ENCODE data around the gene ALKBH8. TPM values are rescaled to one million over a fixed set of nuclear protein-coding genes. Genes with fewer than 3 reads are reported as not detected.
"Not testable (repeated sequence)": the region's sequence is repeated elsewhere in the genome, so short reads cannot be mapped to it uniquely, and the experiment has no call there.

The ALKBH8 gene
- total and polyA plus RNA-seq, 4 experiments from 2014 or later, result 3.5 to 15.2 (median 13.2) TPM

DNA sequence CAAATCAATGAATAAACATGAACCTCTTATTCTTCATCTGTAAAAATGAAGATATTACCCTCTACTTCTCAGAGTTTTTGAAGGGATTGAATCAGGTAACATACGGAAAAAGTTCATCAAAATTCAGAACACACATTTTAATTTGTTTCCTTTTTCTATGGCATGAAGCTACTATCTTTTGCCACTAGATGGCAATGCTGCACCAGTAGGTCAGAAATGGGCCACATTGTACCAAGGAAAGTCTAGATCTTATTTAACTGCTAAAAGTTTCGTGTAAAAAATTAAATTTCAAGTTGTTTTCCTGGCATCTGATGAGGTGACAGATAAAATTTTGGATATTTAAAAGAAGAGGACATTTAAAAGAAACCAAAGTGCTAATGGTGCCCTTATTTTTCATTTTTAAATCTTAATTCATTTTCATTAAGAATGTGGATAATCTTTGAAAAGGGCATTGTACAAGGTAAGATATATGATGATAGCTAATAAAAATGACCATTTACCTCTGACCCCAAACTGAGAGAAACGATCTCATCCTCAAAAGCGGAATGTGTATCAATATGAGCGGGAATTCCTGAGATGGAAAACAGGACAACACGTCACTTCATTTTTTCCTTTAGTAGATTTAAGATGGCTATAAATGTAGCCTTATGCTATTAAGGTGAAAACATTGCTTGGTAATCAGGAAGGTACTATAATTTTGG is 16.1 kb downstream of the ALKBH8 start:
- H3K36me3 Mint-ChIP-seq, result peaks cover 39 to 63% of the 10 kb centered on the region in 2 donors
- peak in 4 of 5 donors; percentile 32 to 43 (median 36) for DNase-seq
- Histone ChIP-seq H3K4me1 (ENCODE audit: insufficient read depth, low read length) (no peaks in the 10 kb centered on the region), H3K4me3 (ENCODE audit: low read length in 2 of 2) (no peak overlapping the region), H3K9me3 (ENCODE audit: control insufficient read depth in 1 of 2, low read length in 2 of 2) (no peaks in the 10 kb centered on the region), H3K27me3 (ENCODE audit: insufficient read depth, low read length) (no peaks in the 10 kb centered on the region), H3K27ac (ENCODE audit: low read depth, low read length) (no peak overlapping the region), H3K36me3 (ENCODE audit: insufficient read depth, low read length) (peaks cover 22% of the 10 kb centered on the region)
- POLR2A ChIA-PET (ENCODE audit: partially characterized antibody), result no interaction called here
- H3K27me3 Mint-ChIP-seq, result no peaks in the 10 kb centered on the region
- H3K9me3 Mint-ChIP-seq, result no peaks in the 10 kb centered on the region
- H3K4me3 Mint-ChIP-seq, result no peak overlapping the region
- no peak overlapping the region for H3K27ac Mint-ChIP-seq
- intact Hi-C loops (cut with micrococcal nuclease), result loop anchor here (1.0 kb wide), 2 partner anchors 140 to 222 kb away; no protein-coding TSS in a partner anchor
- CTCF ChIA-PET (ENCODE audit: partially characterized antibody), result interaction anchor here (1.0 to 8.0 kb wide), 20 partner anchors 9 to 351 kb away, joined by 3 to 76 read pairs (median 4); partner anchors contain the start of genes ALKBH8 and CWF19L2
- H3K4me1 Mint-ChIP-seq, result peaks cover 0 to 4% (median 0%) of the 10 kb centered on the region in 4 donors

DNA sequence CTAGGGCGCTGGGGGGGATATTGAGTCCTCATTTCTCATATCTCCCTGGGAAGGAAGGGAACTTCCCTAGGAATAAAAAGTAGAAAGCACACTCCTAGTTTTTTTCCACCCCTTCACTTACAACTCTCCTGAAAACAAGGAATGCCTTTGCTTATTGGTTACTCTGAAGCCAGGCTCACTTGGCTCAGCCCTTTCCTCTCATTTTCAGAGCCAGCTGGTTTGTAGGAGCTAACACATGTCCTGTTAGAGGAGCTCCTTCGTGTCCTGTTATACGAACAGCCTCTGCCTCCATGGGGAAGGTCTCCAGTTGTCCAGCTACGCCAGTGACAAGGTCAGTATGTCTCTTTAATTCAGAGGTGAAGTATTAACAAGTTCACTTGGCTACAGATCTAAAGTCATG is 17.6 kb downstream of the ALKBH8 start:
- Histone ChIP-seq H3K4me1 (ENCODE audit: insufficient read depth, low read length) (no peaks in the 10 kb centered on the region), H3K27ac (ENCODE audit: low read depth, low read length) (no peak overlapping the region), H3K9me3 (ENCODE audit: control insufficient read depth in 1 of 2, low read length in 2 of 2) (no peaks in the 10 kb centered on the region), H3K4me3 (ENCODE audit: low read length in 2 of 2) (no peak overlapping the region), H3K27me3 (ENCODE audit: insufficient read depth, low read length) (no peaks in the 10 kb centered on the region), H3K36me3 (ENCODE audit: insufficient read depth, low read length) (peaks cover 18% of the 10 kb centered on the region)
- H3K9me3 Mint-ChIP-seq, result no peaks in the 10 kb centered on the region
- no peak overlapping the region for H3K4me3 Mint-ChIP-seq
- intact Hi-C loops (cut with micrococcal nuclease), result no loop called here
- no peak for DNase-seq
- peaks cover 0 to 4% (median 0%) of the 10 kb centered on the region in 4 donors for H3K4me1 Mint-ChIP-seq
- no peak overlapping the region for H3K27ac Mint-ChIP-seq
- ChIA-PET POLR2A (ENCODE audit: partially characterized antibody) (no interaction called here), CTCF (ENCODE audit: partially characterized antibody) (interaction anchor here (1.0 to 8.0 kb wide), 7 partner anchors 7 to 223 kb away, joined by 3 to 76 read pairs (median 24); partner anchors contain the start of gene ALKBH8)
- H3K36me3 Mint-ChIP-seq, result peaks cover 41 to 60% of the 10 kb centered on the region in 2 donors
- H3K27me3 Mint-ChIP-seq, result no peaks in the 10 kb centered on the region

DNA sequence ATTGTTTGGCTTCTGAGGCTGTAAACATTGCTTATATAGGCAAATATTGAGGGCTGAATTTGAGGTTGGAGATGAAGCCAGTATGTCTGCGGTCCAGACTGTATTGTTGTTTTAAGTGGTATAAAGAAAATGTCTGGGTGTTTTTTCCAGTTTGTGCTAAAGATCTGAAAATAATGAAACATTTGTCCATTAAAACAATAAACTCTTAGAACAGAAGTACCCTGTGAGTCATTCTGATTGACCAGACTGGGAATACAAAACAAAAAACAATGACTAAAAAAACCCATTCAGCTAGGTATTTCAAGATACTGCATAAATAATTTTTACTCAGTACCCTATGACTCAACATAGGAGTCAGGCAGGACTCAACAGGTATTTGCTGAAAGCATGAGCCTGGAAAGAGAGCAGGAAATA is 20.4 kb downstream of the ALKBH8 start:
- ChIA-PET POLR2A (ENCODE audit: partially characterized antibody) (no interaction called here), CTCF (ENCODE audit: partially characterized antibody) (interaction anchor here (1.4 kb wide), 1 partner anchor 226 kb away, joined by 5 read pairs; no protein-coding TSS in a partner anchor)
- no peak for DNase-seq
- Mint-ChIP-seq H3K36me3 (peaks cover 35 to 53% of the 10 kb centered on the region in 2 donors), H3K4me1 (peaks cover 0 to 7% (median 3%) of the 10 kb centered on the region in 4 donors), H3K4me3 (no peak overlapping the region), H3K27ac (no peak overlapping the region), H3K9me3 (no peaks in the 10 kb centered on the region), H3K27me3 (no peaks in the 10 kb centered on the region)
- H3K9me3 ChIP-seq (ENCODE audit: control insufficient read depth in 1 of 2, low read length in 2 of 2), result no peaks in the 10 kb centered on the region
- H3K27me3 ChIP-seq (ENCODE audit: insufficient read depth, low read length), result no peaks in the 10 kb centered on the region
- peaks cover 9% of the 10 kb centered on the region for H3K36me3 ChIP-seq (ENCODE audit: insufficient read depth, low read length)
- H3K4me3 ChIP-seq (ENCODE audit: low read length in 2 of 2), result no peak overlapping the region
- intact Hi-C loops (cut with micrococcal nuclease), result no loop called here
- no peaks in the 10 kb centered on the region for H3K4me1 ChIP-seq (ENCODE audit: insufficient read depth, low read length)
- H3K27ac ChIP-seq (ENCODE audit: low read depth, low read length), result no peak overlapping the region

DNA sequence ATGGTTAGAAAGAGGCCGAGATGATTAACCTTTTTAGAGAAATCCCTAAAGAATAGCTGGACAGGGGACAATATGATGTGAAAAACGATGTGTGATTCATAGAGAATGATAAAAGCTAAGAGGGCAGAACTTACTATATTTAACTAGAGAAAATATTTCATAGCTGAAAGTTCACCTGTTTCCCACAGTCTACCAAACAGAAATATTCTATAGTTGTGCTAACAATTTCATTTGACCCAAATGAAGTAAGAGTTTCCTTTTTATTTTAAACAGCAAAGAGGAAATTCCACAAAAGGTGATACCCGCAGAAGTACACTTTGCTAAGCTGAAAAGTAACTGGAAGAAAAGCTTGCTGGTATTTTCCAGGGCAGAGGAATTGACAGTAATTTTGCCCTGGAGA is 26.7 kb downstream of the ALKBH8 start:
- Mint-ChIP-seq H3K27me3 (no peaks in the 10 kb centered on the region), H3K27ac (no peak overlapping the region), H3K4me1 (peaks cover 0 to 7% (median under 1%) of the 10 kb centered on the region in 4 donors), H3K36me3 (peaks cover 57 to 62% of the 10 kb centered on the region in 2 donors), H3K4me3 (no peak overlapping the region), H3K9me3 (peaks cover 0 to 3% (median 0%) of the 10 kb centered on the region in 8 donors)
- H3K27me3 ChIP-seq (ENCODE audit: insufficient read depth, low read length), result no peaks in the 10 kb centered on the region
- ChIA-PET POLR2A (ENCODE audit: partially characterized antibody) (no interaction called here), CTCF (ENCODE audit: partially characterized antibody) (interaction anchor here (1.5 to 5.2 kb wide), 2 partner anchors 12 to 150 kb away, joined by 3 to 54 read pairs; no protein-coding TSS in a partner anchor)
- no peak overlapping the region for H3K4me3 ChIP-seq (ENCODE audit: low read length in 2 of 2)
- intact Hi-C loops (cut with micrococcal nuclease), result no loop called here
- H3K27ac ChIP-seq (ENCODE audit: low read depth, low read length), result no peak overlapping the region
- H3K36me3 ChIP-seq (ENCODE audit: insufficient read depth, low read length), result peaks cover 6% of the 10 kb centered on the region
- DNase-seq, result no peak
- no peaks in the 10 kb centered on the region for H3K4me1 ChIP-seq (ENCODE audit: insufficient read depth, low read length)
- no peaks in the 10 kb centered on the region for H3K9me3 ChIP-seq (ENCODE audit: control insufficient read depth in 1 of 2, low read length in 2 of 2)

DNA sequence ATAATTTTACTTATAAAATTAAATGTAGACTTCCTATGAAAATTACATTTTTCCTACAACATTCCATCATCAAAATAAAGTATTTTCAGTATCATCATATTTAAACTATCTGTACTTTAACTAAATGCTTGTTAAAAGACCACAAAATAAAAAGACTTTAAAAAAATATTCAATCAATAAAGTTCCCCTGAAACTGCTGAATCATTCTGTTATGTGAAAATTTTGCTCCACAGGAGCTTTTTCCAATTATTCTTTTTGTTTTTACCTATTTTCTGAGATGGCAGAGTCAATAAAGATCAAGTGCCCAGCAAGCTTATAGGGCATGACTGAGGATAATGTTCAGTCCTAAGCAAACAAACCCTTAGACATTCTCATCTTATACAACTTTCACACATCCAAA is 27.3 kb downstream of the ALKBH8 start:
- H3K36me3 Mint-ChIP-seq, result peaks cover 56 to 61% of the 10 kb centered on the region in 2 donors
- no peak overlapping the region for H3K4me3 Mint-ChIP-seq
- CTCF ChIA-PET (ENCODE audit: partially characterized antibody), result interaction anchor here (1.5 to 5.2 kb wide), 2 partner anchors 12 to 151 kb away, joined by 3 to 54 read pairs; no protein-coding TSS in a partner anchor
- peaks cover 0 to 7% (median under 1%) of the 10 kb centered on the region in 4 donors for H3K4me1 Mint-ChIP-seq
- Histone ChIP-seq H3K27me3 (ENCODE audit: insufficient read depth, low read length) (no peaks in the 10 kb centered on the region), H3K4me1 (ENCODE audit: insufficient read depth, low read length) (no peaks in the 10 kb centered on the region), H3K9me3 (ENCODE audit: control insufficient read depth in 1 of 2, low read length in 2 of 2) (no peaks in the 10 kb centered on the region), H3K4me3 (ENCODE audit: low read length in 2 of 2) (no peak overlapping the region), H3K27ac (ENCODE audit: low read depth, low read length) (no peak overlapping the region), H3K36me3 (ENCODE audit: insufficient read depth, low read length) (peaks cover 6% of the 10 kb centered on the region)
- H3K9me3 Mint-ChIP-seq, result peaks cover 0 to 3% (median 0%) of the 10 kb centered on the region in 8 donors
- POLR2A ChIA-PET (ENCODE audit: partially characterized antibody), result no interaction called here
- H3K27me3 Mint-ChIP-seq, result no peaks in the 10 kb centered on the region
- DNase-seq, result no peak
- intact Hi-C loops (cut with micrococcal nuclease), result no loop called here
- H3K27ac Mint-ChIP-seq, result no peak overlapping the region

DNA sequence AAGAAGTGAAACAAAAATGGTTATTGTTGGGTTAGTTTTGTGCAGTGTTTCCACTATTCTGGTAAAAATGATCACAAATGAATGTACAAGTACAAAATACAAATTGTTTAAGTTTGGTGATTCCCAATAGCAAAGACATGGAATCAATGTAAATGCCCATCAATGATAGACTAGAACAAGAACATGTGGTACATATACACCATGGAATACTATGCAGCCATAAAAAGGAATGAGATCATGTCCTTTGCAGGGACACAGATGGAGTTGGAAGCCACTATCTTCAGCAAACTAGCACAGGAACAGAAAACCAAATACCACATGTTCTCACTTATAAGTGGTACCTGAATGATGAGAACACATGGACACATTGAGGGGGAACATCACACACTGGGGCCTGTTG is 28.4 kb downstream of the ALKBH8 start:
- H3K9me3 Mint-ChIP-seq; H3K4me3 ChIP-seq (ENCODE audit: low read length in 2 of 2); H3K27me3 ChIP-seq (ENCODE audit: insufficient read depth, low read length); H3K4me1 ChIP-seq (ENCODE audit: insufficient read depth, low read length); H3K9me3 ChIP-seq (ENCODE audit: control insufficient read depth in 1 of 2, low read length in 2 of 2); H3K4me3 Mint-ChIP-seq; H3K4me1 Mint-ChIP-seq; DNase-seq; H3K27ac ChIP-seq (ENCODE audit: low read depth, low read length); H3K27me3 Mint-ChIP-seq; intact Hi-C loops (cut with micrococcal nuclease); H3K36me3 ChIP-seq (ENCODE audit: insufficient read depth, low read length); POLR2A ChIA-PET (ENCODE audit: partially characterized antibody); H3K27ac Mint-ChIP-seq: not testable (repeated sequence)
- CTCF ChIA-PET (ENCODE audit: partially characterized antibody), result interaction anchor here (1.5 kb wide), 1 partner anchor 152 kb away, joined by 3 read pairs; no protein-coding TSS in a partner anchor
- peaks cover 54 to 61% of the 10 kb centered on the region in 2 donors for H3K36me3 Mint-ChIP-seq

DNA sequence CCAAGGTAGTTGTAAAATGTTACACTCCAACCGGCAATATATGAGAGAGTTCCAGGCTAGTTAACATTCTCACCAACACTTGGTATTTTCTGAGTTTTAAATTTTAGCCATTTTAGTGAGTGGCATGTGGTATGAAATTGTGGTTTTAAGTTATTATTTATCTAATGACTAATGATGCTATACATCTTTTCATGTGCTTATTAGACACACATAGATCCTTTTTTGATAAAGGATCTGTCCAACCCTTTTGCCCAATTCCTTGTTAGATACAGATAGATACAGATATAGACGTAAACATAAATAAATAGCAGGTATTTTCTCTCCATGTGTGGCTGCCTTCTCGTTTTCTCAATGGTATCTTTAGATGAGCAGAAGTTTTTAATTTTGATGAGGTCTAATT is 39.3 kb downstream of the ALKBH8 start:
- Mint-ChIP-seq H3K4me1 (no peaks in the 10 kb centered on the region), H3K36me3 (peaks cover 47 to 53% of the 10 kb centered on the region in 2 donors), H3K27me3 (no peaks in the 10 kb centered on the region), H3K9me3 (no peaks in the 10 kb centered on the region), H3K4me3 (no peak overlapping the region), H3K27ac (no peak overlapping the region)
- Histone ChIP-seq H3K4me1 (ENCODE audit: insufficient read depth, low read length) (no peaks in the 10 kb centered on the region), H3K9me3 (ENCODE audit: control insufficient read depth in 1 of 2, low read length in 2 of 2) (no peaks in the 10 kb centered on the region), H3K27me3 (ENCODE audit: insufficient read depth, low read length) (no peaks in the 10 kb centered on the region), H3K27ac (ENCODE audit: low read depth, low read length) (no peak overlapping the region), H3K36me3 (ENCODE audit: insufficient read depth, low read length) (no peaks in the 10 kb centered on the region), H3K4me3 (ENCODE audit: low read length in 2 of 2) (no peak overlapping the region)
- intact Hi-C loops (cut with micrococcal nuclease), result no loop called here
- POLR2A ChIA-PET (ENCODE audit: partially characterized antibody), result no interaction called here
- CTCF ChIA-PET (ENCODE audit: partially characterized antibody), result no interaction called here
- no peak for DNase-seq
